ENCODE data around the gene CBR3. TPM values are rescaled to one million over a fixed set of nuclear protein-coding genes. Genes with fewer than 3 reads are reported as not detected.

CBR3 gene
- polyA plus RNA-seq, 4 donors, result 1.1 to 5.6 (median 1.7) TPM

DNA sequence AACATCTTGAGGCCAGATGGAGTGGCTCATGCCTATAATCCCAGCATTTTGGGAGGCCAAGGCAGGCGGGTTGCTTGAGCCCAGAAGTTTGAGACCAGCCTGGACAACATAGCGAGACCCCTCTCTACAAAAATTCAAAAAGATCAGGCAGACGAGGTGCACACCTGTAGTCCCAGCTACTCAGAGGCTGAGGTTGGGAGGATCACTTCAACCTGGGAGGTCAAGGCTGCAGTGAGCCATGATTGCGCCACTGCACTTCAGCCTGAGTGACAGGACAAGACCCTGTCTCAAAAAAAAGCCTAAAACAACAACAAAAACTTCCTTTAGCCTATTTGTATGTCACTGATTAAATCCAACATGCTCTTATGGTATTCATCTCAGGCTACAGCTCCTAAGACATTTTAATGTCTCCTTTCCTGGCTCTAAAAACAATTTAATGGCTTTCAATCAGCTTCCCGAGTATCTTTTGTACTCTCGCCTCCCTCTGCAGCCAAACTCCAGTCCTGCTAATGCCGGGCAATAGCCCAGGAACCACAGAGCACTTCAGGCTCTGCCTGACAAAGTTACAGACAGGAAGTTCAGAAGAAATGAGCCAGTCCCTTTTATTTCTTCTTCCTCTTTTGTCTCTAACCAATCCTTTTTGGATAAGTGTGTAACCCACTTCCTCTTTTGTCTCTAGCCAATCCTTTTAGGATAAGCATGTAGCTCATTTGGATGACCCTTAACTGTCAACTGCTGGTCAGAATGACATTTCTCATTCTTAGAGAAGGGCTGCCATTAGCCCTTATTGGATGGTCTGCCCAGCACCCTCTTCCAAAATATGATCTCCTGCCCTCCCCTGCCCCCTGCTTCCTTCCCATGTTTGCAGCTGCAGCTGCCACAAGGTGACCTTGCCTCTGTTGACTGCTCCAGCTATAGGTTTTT is 15.2 kb downstream of the CBR3 start:
- DNase-seq (ENCODE audit: low read depth in 4 of 4, low spot score in 3 of 4), result no peak

- DNase-seq (ENCODE audit: low read depth in 4 of 4, low spot score in 3 of 4), result no peak
These were observed 20.9 kb downstream of the CBR3 start for GRCh38 chr21:36155603-36156338.

GRCh38 chr21:36156339-36156814 is 21.5 kb downstream of the CBR3 start:
- peak; percentile 89 to 98 (median 96) for DNase-seq (ENCODE audit: low read depth in 4 of 4, low spot score in 3 of 4)

DNA sequence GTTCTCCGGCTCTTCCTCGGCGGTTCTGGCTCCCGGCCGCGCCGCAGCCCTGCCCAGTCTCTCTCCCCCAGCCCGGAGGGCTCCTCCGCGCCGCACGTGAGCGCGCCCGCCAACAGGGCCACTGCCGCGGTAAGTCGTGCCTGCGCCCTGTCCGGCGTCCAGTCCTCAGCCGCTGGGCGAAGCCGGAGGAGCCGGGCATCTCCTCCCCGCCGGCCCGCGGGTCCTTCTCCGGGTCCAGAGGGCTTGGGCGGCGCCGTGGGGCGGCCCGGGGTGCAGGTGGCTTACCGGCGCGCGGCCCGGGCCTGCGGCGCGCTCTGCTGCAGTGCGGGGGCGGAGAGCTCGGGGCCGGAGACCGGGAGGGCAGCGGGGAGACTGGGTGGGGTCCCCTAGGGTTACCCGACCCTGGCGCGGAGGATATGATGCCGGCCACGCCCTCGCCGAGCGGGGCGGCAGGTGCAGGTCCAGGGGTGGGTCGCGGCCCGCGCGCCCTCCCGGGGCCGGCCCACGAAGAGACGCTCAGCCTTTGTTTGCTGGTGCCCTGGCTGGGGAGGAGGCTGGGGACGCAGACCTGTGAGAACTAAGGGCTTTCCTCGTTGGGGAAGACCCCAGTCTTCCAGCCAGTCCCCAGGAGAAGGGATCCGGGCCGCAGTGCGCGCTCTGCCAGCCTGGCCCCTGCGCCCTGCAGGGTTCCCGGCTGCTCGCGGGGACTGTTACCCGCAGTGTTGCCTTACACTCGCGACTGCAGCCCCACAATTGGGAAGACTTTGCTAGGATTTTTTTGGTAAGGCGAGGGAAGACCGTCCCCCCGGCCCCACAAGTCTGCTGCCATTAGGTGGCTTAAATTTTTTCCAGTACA is 22.2 kb downstream of the CBR3 start, which contains the start of gene DOP1B:
Gene DOP1B (plus strand): TSS at position 10 of the 856 bp plus-strand sequence. CDS start 7,910 bp downstream, outside the sequence.
- no peak for DNase-seq (ENCODE audit: low read depth in 4 of 4, low spot score in 3 of 4)

GRCh38 chr21:36159356-36159921 is 24.6 kb downstream of the CBR3 start:
- DNase-seq (ENCODE audit: low read depth in 4 of 4, low spot score in 3 of 4), result no peak

DNA sequence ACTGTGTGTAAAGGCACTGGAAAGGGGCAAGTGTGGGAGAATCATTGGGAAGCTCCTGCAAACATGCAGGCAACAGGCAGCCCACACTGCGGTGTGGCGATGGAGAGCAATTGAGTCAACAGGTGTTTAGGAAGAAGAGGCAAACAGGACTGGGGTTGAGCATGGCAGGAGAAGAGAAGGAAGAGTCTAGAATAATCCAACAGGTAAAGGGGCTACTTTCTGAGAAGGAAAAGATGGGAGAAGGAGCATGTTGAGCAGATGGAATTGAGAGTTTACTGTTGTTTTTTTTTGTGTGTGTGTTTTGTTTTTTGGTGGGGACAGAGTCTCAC is 25.9 kb downstream of the CBR3 start:
- no peak for DNase-seq (ENCODE audit: low read depth in 4 of 4, low spot score in 3 of 4)

DNA sequence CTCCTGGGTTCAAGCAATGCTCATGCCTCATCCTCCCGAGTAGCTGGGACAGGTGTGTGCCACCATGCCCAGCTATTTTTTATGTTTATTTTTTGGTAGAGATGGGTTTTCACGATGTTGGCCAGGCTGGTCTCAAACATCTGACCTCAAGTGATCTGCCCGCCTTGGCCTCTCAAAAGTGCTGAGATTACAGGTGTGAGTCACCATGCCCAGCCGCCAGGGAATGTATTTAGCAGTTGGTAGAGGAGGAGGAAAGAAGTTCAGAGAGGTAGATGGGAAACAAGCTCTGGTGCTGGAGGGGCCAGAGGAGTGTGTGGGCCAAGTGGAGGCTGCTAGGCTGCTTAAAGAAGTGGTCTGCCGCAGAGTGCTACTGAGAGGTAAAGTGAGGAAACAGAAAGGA is 27.8 kb downstream of the CBR3 start:
- DNase-seq (ENCODE audit: low read depth in 4 of 4, low spot score in 3 of 4), result no peak

DNA sequence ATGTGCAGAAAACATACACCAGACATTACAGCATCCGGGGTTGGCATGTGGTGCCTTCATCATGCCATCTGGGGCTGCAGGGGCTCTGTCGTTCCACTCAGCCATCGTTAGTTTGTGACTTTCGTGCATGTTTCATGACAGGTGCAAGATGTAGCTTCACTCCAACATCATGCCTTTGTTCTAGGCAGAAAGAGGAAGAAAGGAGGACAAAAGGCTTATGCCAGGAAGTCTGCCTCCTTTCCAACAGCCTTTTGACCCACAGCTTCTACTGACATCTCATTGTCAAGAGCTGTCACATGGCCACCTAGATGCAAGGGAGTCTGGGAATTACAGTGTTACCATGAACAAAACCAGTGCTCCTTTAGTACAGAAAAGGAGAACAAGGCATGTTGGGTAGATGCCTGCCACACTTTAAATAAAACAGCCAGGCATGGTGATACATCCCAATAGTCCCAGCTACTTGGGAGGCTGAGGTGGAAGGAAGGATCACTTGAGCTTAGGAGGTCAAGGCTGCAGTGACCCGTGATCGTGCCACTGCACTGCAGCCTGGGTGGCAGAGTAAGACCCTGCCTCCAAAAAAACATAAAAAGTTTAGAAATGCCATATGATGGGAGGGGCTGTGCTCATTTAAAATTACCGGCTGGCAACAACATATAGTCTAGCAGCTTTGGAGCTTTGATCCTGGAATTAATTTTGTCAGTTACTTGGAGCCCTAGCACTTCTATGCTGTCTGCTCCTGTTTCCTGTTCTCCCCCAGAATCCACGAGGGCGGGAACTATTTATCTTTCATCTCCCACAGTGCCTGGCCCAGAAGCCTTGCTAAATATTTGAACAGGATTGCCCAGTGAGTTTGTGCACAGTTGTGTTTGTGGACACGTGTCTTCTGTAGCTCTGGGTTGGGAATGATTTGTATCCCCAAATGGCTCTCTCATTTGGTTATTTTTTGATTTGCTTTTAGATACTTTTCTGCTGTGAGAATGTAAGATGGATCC is 29.2 kb downstream of the CBR3 start:
- no peak for DNase-seq (ENCODE audit: low read depth in 4 of 4, low spot score in 3 of 4)

DNA sequence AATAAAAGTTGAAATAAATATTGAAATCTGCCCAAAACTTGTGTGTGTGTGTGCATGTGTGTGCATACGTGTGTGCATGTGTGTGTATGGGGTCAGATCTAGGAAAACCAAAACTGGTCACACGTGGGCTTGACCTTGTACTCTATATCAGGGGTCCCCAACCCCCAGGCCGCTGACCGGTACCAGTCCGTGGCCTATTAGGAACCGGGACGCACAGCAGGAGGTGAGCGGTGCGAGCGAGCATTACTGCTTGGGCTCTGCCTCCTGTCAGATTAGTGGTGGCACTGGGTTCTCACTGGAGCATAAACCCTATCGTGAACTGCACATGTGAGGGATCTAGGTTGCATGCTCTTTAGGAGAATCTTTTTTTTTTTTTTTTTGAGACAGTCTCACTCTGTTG is 30.5 kb downstream of the CBR3 start:
- DNase-seq (ENCODE audit: low read depth in 4 of 4, low spot score in 3 of 4), result no peak

- no peak for DNase-seq (ENCODE audit: low read depth in 4 of 4, low spot score in 3 of 4)
These were observed 31.8 kb downstream of the CBR3 start for GRCh38 chr21:36166705-36167104.

- DNase-seq (ENCODE audit: low read depth in 4 of 4, low spot score in 3 of 4), result no peak
These were observed 32.7 kb downstream of the CBR3 start for GRCh38 chr21:36167541-36167940.

- DNase-seq (ENCODE audit: low read depth in 4 of 4, low spot score in 3 of 4), result no peak
These were observed 34.7 kb downstream of the CBR3 start for GRCh38 chr21:36169470-36170128.

DNA sequence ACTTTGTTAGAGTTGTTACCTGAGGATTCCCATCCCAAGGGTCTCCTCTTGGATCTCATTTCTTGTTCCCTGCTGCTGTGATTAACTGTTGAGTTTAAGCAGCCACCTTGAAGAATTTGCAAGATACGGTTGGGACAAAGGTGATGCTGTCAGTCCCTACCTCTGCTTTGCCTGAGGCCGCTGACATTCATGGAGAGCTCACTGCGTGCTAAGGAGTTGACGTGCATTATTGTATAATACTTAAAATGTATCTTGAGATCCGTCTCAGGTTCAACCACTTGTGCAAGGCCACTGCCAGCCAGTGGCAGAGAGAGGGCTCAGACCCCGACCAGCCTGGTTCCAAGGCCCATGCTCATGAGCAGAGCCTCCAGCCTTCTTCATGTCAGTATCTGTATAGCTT is 35.9 kb downstream of the CBR3 start:
- DNase-seq (ENCODE audit: low read depth in 4 of 4, low spot score in 3 of 4), result no peak

DNA sequence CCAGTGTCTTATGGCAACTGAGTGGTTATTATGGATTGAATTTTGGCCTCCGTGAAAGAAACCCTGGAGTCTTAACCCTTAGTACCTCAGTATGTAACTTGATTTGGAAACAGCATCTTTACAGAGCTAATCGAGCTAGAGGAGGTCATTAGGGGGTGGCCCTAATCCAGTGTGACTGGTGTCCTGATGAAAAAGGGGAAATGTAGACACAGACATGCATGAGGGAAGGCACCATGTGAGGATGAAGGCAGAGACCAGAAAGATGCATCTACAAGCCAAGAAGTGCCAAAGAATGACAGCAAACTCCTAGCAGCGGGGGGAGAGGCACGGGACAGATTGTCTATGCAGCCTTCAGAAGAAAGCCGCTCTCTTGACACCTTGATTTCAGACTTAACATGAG is 36.5 kb downstream of the CBR3 start:
- no peak for DNase-seq (ENCODE audit: low read depth in 4 of 4, low spot score in 3 of 4)

DNA sequence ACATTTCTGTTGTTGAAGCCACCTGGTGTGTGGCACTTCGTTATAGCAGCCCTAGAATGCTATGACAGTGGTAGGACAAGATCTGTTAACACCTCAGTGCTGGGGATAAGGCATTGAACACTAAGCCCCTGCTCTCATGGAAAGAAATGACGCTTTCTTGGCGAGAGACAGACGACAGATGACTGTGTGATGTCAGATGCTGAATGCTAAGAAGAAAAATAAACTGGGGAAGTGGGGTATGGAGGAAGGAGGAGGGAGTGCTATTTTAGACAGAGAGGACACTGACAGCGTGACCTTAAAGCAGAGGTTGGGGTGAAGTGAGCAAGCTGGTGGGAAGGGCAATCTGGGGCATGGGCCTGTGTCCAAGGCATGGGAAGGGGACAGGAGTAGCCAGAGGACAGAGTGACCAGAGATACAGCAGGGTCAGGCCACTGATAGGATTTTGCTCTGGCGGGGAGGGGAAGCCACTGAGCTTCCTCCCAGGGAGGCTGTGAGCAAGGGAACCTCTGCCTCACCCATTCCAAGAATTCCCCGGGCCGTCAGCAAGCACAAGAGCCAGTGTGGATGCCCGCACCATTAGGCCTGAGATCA is 37.0 kb downstream of the CBR3 start:
- DNase-seq (ENCODE audit: low read depth in 4 of 4, low spot score in 3 of 4), result no peak

DNA sequence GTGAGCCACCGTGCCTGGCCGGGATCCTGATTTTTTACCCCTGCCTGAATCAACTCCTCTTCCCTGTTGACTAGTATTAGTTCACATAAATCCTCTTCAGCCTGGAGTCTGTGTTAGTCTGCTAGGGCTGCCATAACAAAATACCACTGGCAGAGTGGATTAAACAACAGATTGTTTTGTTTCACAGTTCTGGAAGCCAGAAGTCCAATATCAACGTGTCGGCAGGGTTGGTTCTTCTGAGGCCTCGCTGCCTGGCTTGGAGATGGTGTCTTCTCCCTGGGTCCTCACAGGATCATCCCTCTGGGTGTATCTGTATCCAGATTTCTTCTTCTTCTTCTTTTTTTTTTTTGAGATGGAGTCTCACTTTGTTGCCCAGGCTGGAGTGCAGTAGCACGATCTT is 39.9 kb downstream of the CBR3 start:
- DNase-seq (ENCODE audit: low read depth in 4 of 4, low spot score in 3 of 4), result no peak

DNA sequence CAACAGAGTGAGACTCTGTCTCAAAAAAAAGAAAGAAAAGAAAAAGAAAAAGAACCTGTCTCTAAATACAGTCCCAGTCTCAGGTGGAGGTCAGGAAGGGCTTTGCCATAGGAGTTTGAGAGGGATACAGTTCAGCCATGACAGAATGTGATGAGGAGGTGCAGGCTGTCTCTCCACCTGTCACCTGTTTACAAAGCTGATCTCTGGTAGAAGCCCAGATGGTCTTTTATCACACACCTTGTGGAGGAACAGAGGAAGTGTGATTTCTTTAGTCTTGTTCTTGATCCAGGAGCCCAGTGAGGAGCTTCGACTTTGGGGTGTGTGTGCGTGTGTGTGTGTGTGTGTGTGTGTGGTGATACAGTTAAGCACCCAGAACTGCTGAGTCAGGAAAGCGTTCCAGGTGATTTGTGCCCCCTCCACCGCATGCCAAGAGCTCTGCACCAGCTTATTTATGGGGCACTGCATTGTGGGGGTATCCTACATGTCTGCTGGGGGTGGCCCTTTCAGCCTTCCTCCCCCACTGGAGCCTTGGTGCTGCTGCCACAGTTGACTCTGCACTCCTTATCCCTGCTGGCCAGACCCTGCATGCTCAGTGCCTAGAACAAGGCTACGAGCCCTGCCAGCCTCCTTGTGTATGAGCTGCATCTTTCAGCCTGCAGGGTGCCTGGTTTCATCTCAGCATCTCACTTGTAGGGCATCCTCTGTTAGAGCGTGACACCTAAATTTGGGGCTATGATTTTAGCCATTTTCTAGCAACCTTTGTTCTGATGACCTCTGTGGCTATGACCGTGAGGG is 41.1 kb downstream of the CBR3 start:
- DNase-seq (ENCODE audit: low read depth in 4 of 4, low spot score in 3 of 4), result no peak

- DNase-seq (ENCODE audit: low read depth in 4 of 4, low spot score in 3 of 4), result no peak
These were observed 43.5 kb downstream of the CBR3 start for GRCh38 chr21:36178349-36178748.
